ENCODE results near the gene CACNB2. TPM values are rescaled to one million over a fixed set of nuclear protein-coding genes. Genes with fewer than 3 reads are reported as not detected.

The CACNB2 gene
- total and polyA plus RNA-seq, 2 donors (not counting 3 experiments of a cell fraction or from before 2014, with no cell fraction given) = not detected

- H3K4me1 ChIP-seq (ENCODE audit: control insufficient read depth, extremely low read depth, insufficient read depth, low read length) = no peaks in the 10 kb centered on the region
- H3K9me1 ChIP-seq (replicated peaks; ENCODE audit: control insufficient read depth, extremely low read depth, insufficient read depth, low read length) = no peaks in the 10 kb centered on the region
- no peaks in the 10 kb centered on the region for H3K79me2 ChIP-seq (ENCODE audit: control insufficient read depth, insufficient read depth, low read length)
- POLR2A ChIA-PET = no interaction called here
- no peak overlapping the region for H2AFZ ChIP-seq (ENCODE audit: low read depth, low read length)
- BruUV-seq (replicated peaks) = no TSS peak
- H4K20me1 ChIP-seq (replicated peaks; ENCODE audit: control insufficient read depth, extremely low read depth, insufficient read depth, low read length) = no peaks in the 10 kb centered on the region
- H3K27ac ChIP-seq (ENCODE audit: insufficient read depth, low read depth, low read length) = no peak overlapping the region
- FAIRE-seq (no peak), DNase-seq (ENCODE audit: low read depth, low spot score) (no peak)
- TF ChIP-seq MYC (IDR thresholded peaks at IDR 0.05; ENCODE audit: low read depth, low read length) (no peak), EZH2 (IDR thresholded peaks at IDR 0.05; ENCODE audit: borderline replicate concordance, low read depth, low read length, severe bottlenecking) (no peak), FOS (IDR thresholded peaks at IDR 0.05; ENCODE audit: borderline replicate concordance, insufficient read depth, low read length) (no peak), CTCF (IDR thresholded peaks at IDR 0.05; ENCODE audit: extremely low read depth in 1 of 2, insufficient read depth in 1 of 2, low read depth in 1 of 2, low read length in 2 of 2) (no peak), POLR2AphosphoS5 (IDR thresholded peaks at IDR 0.05; ENCODE audit: insufficient read depth, low read depth, low read length) (no peak), MAX (IDR thresholded peaks at IDR 0.05; ENCODE audit: insufficient read depth, insufficient read length) (no peak), GATA2 (IDR thresholded peaks at IDR 0.05; ENCODE audit: insufficient read depth, insufficient read length, low read depth, low read length) (no peak), JUN (IDR thresholded peaks at IDR 0.05; ENCODE audit: borderline replicate concordance, insufficient read depth, insufficient read length, low read depth) (no peak), POLR2A (IDR thresholded peaks at IDR 0.05; ENCODE audit: low read depth, low read length) (no peak)
- H3K9ac ChIP-seq (replicated peaks; ENCODE audit: extremely low read depth, insufficient read depth, low read length) = no peak overlapping the region
- CTCF ChIA-PET = no interaction called here
- dilution Hi-C loops (cut with MboI; ENCODE audit: extremely low pct_ligation_motif_present, low sequenced_read_pairs) = no loop called here
- intact Hi-C loops (cut with micrococcal nuclease) = no loop called here
- no peaks in the 10 kb centered on the region for H3K9me3 ChIP-seq (replicated peaks; ENCODE audit: control insufficient read depth, insufficient read depth, low read length)
- H3K4me3 ChIP-seq (replicated peaks in 1 of 3; ENCODE audit: insufficient read depth in 1 of 3, low read depth in 1 of 3, low read length in 3 of 3) = no peak overlapping the region
- no peaks in the 10 kb centered on the region for H3K27me3 ChIP-seq (ENCODE audit: control insufficient read depth in 2 of 2, insufficient read depth in 2 of 2, low read length in 2 of 2)
- H3K36me3 ChIP-seq (ENCODE audit: control insufficient read depth in 2 of 2, extremely low read depth in 1 of 2, insufficient read depth in 2 of 2, low read length in 2 of 2) = no peaks in the 10 kb centered on the region
- no peak overlapping the region for H3K4me2 ChIP-seq (ENCODE audit: insufficient read depth, low read length)
These were observed 91.3 kb downstream of the CACNB2 start for GRCh38 chr10:18231480-18231879.

Data from endothelial cell of umbilical vein (primary cell).